WERI-Rb-1 (cell line): ENCODE measurements around the gene BIRC7.
A peak's percentile ranks its signal among the peaks of the same experiment; 100 is the strongest.

Source experiments
- DNase-seq: peaks from one replicate; pipeline ENCODE4 v3.0.0-alpha.2; 2020
- H3K27ac ChIP-seq: fragments of 250-450 bp; sonication (Bioruptor Pico); 2 replicates; pipeline ENCODE4 v1.5.1; 2020; ENCODE audit warnings: mild to moderate bottlenecking, moderate library complexity
- H3K27me3 ChIP-seq: fragments of 250-450 bp; sonication (Bioruptor Pico); 2 replicates; pipeline ENCODE4 v1.5.1; 2021; ENCODE audit warnings: mild to moderate bottlenecking, low read depth, moderate library complexity; ENCODE audit not compliant: insufficient read depth, severe bottlenecking
- H3K36me3 ChIP-seq: fragments of 250-450 bp; sonication (Bioruptor Pico); 2 replicates; pipeline ENCODE4 v1.5.1; 2020; ENCODE audit warnings: mild to moderate bottlenecking, moderate library complexity
- H3K4me3 ChIP-seq: 2 replicates; pipeline ENCODE4 v1.5.1; 2011; ENCODE audit warnings: low read depth, mild to moderate bottlenecking, control low read depth, low read length
- H3K9me3 ChIP-seq: fragments of 250-450 bp; sonication (Bioruptor Pico); 2 replicates; pipeline ENCODE4 v1.5.1; 2021; ENCODE audit warnings: mild to moderate bottlenecking, moderate library complexity; ENCODE audit not compliant: severe bottlenecking
- CTCF ChIP-seq: IDR thresholded peaks from 2 replicates; pipeline ENCODE4 v1.5.1; 2011; ENCODE audit warnings: low read depth, mild to moderate bottlenecking, control low read depth, inconsistent platforms, low read length

BIRC7 gene

GRCh38 chr20:63255931-63256704, 20.4 kb downstream of the BIRC7 start:
- Histone ChIP-seq H3K9me3 (no peaks in the 10 kb centered on the region), H3K27ac (no peak overlapping the region), H3K27me3 (peaks cover 10% of the 10 kb centered on the region), H3K36me3 (no peaks in the 10 kb centered on the region), H3K4me3 (no peak overlapping the region)
- DNase-seq: no peak
- TF ChIP-seq CTCF: 0 out of 2 replicates have a peak, but pooled peaks have one; percentile 0

GRCh38 chr20:63256954-63257353, 21.2 kb downstream of the BIRC7 start:
- no peak for DNase-seq
- H3K27me3 ChIP-seq: peaks cover 10% of the 10 kb centered on the region
- no peaks in the 10 kb centered on the region for H3K36me3 ChIP-seq
- H3K4me3 ChIP-seq: no peak overlapping the region
- no peaks in the 10 kb centered on the region for H3K9me3 ChIP-seq
- H3K27ac ChIP-seq: no peak overlapping the region
- TF ChIP-seq CTCF: no peak

- Histone ChIP-seq H3K27me3 (peaks cover 9% of the 10 kb centered on the region), H3K9me3 (no peaks in the 10 kb centered on the region), H3K4me3 (no peak overlapping the region), H3K27ac (no peak overlapping the region), H3K36me3 (no peaks in the 10 kb centered on the region)
- TF ChIP-seq CTCF: no peak
- no peak for DNase-seq
Measured at GRCh38 chr20:63257629-63258028, 21.9 kb downstream of the BIRC7 start.

GRCh38 chr20:63258781-63259180, 23.1 kb downstream of the BIRC7 start:
- Histone ChIP-seq H3K27me3 (no peaks in the 10 kb centered on the region), H3K4me3 (no peak overlapping the region), H3K27ac (no peak overlapping the region), H3K9me3 (no peaks in the 10 kb centered on the region), H3K36me3 (no peaks in the 10 kb centered on the region)
- no peak for TF ChIP-seq CTCF
- DNase-seq: no peak

- Histone ChIP-seq H3K4me3 (no peak overlapping the region), H3K27ac (no peak overlapping the region), H3K36me3 (no peaks in the 10 kb centered on the region), H3K9me3 (no peaks in the 10 kb centered on the region), H3K27me3 (no peaks in the 10 kb centered on the region)
- TF ChIP-seq CTCF: no peak
- no peak for DNase-seq
Measured at GRCh38 chr20:63259734-63260460, 24.2 kb downstream of the BIRC7 start.
